Measurements from ENCODE around the gene DLG2.

The DLG2 gene

DNA sequence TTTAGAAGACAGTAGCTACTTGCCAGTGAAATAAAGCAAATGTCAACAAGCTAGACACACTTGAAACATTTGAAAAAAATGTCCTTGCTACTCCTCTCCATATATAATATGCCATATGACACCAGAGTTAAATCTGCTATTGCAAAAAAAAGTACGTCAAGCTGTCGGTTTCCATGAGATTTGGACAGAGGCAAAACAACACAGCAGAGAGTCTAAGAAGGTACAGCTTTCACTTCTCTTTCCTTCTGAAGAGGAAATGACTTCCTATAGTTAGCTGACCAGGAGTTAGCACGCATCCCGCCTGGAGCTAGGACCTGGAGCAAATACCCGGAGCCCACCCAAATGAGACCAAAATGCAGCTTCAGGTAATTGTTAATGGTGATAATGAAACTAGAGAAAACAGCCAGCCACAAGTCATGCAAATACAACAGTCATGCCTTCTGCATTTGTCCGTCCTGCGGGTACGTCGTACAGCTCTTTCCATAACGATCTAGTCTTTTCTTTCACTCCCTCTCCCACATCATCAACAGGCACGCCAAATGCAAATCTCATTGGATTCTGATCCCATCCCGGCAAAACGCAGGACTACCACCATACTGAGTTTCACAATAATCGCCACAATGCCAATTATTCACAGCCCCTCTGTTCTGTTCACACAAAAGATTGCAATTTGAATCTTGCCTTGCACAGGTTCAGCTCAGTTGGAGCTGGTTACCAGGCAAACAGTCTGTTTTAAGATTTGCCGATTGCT lies 1945.9 kb downstream of the DLG2 start:
- no peaks in the 10 kb centered on the region for H3K9me3 ChIP-seq (replicated peaks; ENCODE audit: low read length)
- H3K27me3 ChIP-seq (ENCODE audit: control insufficient read depth, insufficient read depth, low read length): peaks cover 34% of the 10 kb centered on the region
- H3K9ac ChIP-seq (ENCODE audit: low read depth, low read length): no peak overlapping the region
- H3K4me1 ChIP-seq (ENCODE audit: control insufficient read depth, insufficient read depth, low read length): peaks cover 6% of the 10 kb centered on the region
- peak overlapping the region; percentile 55 for H3K4me3 ChIP-seq (ENCODE audit: low read length)
- H3K36me3 ChIP-seq (ENCODE audit: insufficient read depth, low read length): no peaks in the 10 kb centered on the region
- peak overlapping the region; percentile 73 for H3K4me2 ChIP-seq (ENCODE audit: low read length)

DNA sequence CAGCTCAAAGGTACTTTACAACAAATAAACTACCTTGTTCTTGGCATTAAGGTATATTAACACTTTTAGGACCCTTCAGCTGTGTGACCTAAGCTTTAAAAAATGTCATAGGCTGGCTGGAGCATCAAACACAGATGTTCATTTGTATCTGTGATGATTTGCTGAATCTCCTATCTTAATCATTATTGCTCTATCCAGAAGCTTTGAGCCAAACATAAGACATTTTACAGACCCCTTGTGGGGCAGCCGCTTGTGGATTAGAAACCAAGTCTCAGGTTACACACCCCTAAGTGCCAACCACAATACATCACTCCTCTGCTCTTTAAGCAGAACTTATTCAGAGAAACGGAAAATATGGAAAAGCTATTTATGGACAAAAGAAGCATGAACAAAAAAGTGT lies 1946.8 kb downstream of the DLG2 start:
- Histone ChIP-seq H3K27me3 (ENCODE audit: control insufficient read depth, insufficient read depth, low read length) (peaks cover 34% of the 10 kb centered on the region), H3K4me2 (ENCODE audit: low read length) (no peak overlapping the region), H3K36me3 (ENCODE audit: insufficient read depth, low read length) (no peaks in the 10 kb centered on the region), H3K4me1 (ENCODE audit: control insufficient read depth, insufficient read depth, low read length) (peaks cover 6% of the 10 kb centered on the region), H3K9me3 (replicated peaks; ENCODE audit: low read length) (no peaks in the 10 kb centered on the region), H3K9ac (ENCODE audit: low read depth, low read length) (no peak overlapping the region), H3K4me3 (ENCODE audit: low read length) (no peak overlapping the region)

DNA sequence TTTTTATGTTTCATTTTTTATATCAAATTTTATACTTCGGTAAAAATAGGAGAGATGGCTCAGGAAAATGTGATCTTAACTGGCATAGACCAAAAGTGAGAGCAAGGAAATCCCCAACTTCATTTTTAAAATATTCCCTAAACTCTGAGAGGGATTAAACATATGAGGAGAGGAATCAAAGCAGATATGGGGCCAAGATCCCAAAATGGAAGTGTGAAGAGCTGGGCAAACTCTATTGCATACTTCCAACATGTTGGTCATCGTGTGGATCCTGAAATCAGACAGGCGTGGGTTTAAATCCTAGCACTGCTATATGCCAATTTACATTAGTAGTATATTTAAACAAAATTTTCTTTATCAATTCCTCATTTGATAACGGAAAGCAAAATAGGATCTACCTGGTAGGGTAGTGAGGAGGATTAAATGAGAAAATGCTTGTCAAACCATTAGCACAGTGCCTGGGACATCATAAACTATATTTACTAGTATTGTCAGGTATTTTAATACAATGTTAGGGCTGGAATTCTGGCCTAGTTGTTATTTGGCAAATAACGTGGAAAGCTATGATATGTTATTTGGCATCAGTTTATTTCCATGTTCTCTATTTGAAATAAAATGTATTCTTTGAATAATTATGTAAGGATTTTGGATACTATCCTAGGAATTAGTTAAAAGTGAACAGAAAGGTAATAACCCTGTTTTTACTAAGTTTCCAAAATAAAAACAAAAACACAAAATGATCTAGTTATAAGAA lies 1948.1 kb downstream of the DLG2 start:
- Histone ChIP-seq H3K4me1 (ENCODE audit: control insufficient read depth, insufficient read depth, low read length) (peaks cover 6% of the 10 kb centered on the region), H3K9ac (ENCODE audit: low read depth, low read length) (no peak overlapping the region), H3K27me3 (ENCODE audit: control insufficient read depth, insufficient read depth, low read length) (peaks cover 33% of the 10 kb centered on the region), H3K9me3 (replicated peaks; ENCODE audit: low read length) (no peaks in the 10 kb centered on the region), H3K4me2 (ENCODE audit: low read length) (no peak overlapping the region), H3K36me3 (ENCODE audit: insufficient read depth, low read length) (no peaks in the 10 kb centered on the region), H3K4me3 (ENCODE audit: low read length) (no peak overlapping the region)

DNA sequence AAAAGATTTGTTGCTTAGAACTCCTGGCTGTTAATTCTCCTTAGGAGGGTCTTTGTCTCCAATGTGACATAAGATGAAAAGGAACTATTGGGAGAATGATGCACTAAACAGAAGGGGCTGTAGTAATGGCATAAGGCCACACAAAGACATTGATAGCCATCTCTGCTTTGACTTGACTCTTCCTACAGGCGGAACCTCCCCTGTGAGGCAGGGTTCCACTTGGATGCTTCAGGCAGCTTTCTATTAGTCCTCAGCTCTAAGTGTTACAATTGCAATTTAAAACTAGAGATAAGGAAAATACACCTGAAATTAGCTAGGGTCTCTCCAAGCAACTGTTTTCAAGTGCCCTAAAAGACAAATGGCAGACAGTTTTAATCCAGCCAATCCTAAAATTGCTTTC lies 1949.4 kb downstream of the DLG2 start:
- H3K4me3 ChIP-seq (ENCODE audit: low read length): no peak overlapping the region
- no peak overlapping the region for H3K9ac ChIP-seq (ENCODE audit: low read depth, low read length)
- H3K4me1 ChIP-seq (ENCODE audit: control insufficient read depth, insufficient read depth, low read length): peaks cover 6% of the 10 kb centered on the region
- no peaks in the 10 kb centered on the region for H3K9me3 ChIP-seq (replicated peaks; ENCODE audit: low read length)
- no peak overlapping the region for H3K4me2 ChIP-seq (ENCODE audit: low read length)
- H3K36me3 ChIP-seq (ENCODE audit: insufficient read depth, low read length): no peaks in the 10 kb centered on the region
- H3K27me3 ChIP-seq (ENCODE audit: control insufficient read depth, insufficient read depth, low read length): peaks cover 26% of the 10 kb centered on the region

DNA sequence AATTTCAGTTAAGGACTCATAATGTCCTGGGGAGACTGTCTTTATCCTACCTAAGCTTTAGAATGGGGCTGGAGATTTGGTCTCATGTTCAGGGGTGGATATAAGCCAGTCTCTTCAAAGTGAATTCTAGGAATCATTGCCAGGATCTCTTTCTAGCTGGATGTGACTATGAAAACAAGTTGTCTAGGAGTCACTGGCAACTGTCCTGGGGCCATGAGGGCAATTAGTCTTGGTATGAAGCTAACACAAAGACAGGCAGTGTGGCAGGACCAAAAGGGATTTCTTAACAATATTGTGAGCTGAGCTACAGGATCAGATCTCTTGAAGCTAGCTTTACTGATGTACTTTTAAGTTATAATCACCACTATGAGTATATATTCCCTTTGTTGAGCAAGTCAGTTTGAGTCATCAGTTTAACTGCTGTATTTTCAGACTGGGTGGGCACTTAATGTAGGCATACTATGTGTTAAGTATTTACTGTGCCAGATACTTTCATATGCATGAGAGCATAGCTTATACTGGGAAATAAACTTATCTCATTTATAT lies 1951.0 kb downstream of the DLG2 start:
- H3K36me3 ChIP-seq (ENCODE audit: insufficient read depth, low read length): no peaks in the 10 kb centered on the region
- H3K4me3 ChIP-seq (ENCODE audit: low read length): no peak overlapping the region
- no peaks in the 10 kb centered on the region for H3K9me3 ChIP-seq (replicated peaks; ENCODE audit: low read length)
- peaks cover 10% of the 10 kb centered on the region for H3K27me3 ChIP-seq (ENCODE audit: control insufficient read depth, insufficient read depth, low read length)
- H3K9ac ChIP-seq (ENCODE audit: low read depth, low read length): no peak overlapping the region
- peaks cover under 1% of the 10 kb centered on the region for H3K4me1 ChIP-seq (ENCODE audit: control insufficient read depth, insufficient read depth, low read length)
- no peak overlapping the region for H3K4me2 ChIP-seq (ENCODE audit: low read length)

DNA sequence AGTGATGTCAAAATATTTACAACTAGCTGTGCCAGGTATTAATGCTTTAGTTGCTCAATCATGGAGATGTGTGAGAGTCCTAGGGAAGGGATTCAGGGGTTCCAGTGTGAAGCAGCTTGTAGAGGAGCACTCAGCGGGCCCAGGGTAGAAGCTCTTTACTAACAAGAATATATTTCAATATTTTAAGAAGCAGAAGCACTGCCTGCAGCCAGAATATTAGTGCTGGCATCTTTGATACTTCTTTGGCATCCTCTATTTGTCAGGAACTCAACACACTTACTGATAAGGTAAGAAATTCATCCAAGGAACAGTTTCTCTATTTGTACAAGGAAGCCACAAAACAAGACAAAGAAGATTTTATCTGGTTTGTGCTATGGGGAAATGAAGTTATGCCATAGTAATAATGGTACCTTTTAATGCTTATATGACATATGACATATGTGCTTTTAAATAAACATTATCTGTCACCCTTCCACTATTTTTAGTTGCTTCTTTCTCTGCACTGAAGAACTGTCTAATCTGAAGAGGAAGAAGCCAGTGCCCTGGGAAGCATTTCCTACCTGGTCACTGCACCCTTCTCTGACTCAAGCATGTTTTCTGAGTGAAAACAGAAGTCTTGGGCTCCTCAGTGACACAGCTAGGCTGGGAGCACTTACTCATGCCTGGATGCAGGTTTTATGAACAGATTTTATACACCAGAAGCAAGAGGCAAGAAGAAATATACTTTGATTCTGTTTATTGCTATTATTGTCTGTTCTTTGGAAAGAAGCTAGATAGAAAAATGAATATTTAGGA lies 1952.8 kb downstream of the DLG2 start:
- no peak overlapping the region for H3K4me2 ChIP-seq (ENCODE audit: low read length)
- H3K36me3 ChIP-seq (ENCODE audit: insufficient read depth, low read length): no peaks in the 10 kb centered on the region
- H3K9me3 ChIP-seq (replicated peaks; ENCODE audit: low read length): no peaks in the 10 kb centered on the region
- H3K4me3 ChIP-seq (ENCODE audit: low read length): no peak overlapping the region
- H3K4me1 ChIP-seq (ENCODE audit: control insufficient read depth, insufficient read depth, low read length): no peaks in the 10 kb centered on the region
- no peak overlapping the region for H3K9ac ChIP-seq (ENCODE audit: low read depth, low read length)
- H3K27me3 ChIP-seq (ENCODE audit: control insufficient read depth, insufficient read depth, low read length): no peaks in the 10 kb centered on the region

DNA sequence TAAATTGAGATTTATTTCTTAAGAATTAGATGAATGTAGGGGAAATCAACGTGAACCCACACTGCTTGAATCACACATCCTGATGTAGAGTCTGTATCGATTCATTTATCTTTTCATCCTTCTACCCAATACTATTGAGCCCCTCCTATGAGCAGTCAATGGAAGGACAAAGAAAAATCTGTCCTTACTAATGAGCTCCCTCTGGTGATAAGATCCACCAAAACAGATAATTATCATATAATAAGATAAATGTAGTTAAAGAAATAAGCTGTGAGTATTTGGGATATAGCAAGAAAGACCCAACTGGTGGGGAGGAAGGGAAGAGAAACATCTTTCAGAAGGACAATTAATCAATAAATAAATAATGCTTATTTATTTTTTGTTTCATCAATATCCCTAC lies 1955.9 kb downstream of the DLG2 start:
- Histone ChIP-seq H3K9ac (ENCODE audit: low read depth, low read length) (no peak overlapping the region), H3K4me3 (ENCODE audit: low read length) (no peak overlapping the region), H3K9me3 (replicated peaks; ENCODE audit: low read length) (no peaks in the 10 kb centered on the region), H3K4me2 (ENCODE audit: low read length) (no peak overlapping the region), H3K4me1 (ENCODE audit: control insufficient read depth, insufficient read depth, low read length) (no peaks in the 10 kb centered on the region), H3K27me3 (ENCODE audit: control insufficient read depth, insufficient read depth, low read length) (no peaks in the 10 kb centered on the region), H3K36me3 (ENCODE audit: insufficient read depth, low read length) (no peaks in the 10 kb centered on the region)

DNA sequence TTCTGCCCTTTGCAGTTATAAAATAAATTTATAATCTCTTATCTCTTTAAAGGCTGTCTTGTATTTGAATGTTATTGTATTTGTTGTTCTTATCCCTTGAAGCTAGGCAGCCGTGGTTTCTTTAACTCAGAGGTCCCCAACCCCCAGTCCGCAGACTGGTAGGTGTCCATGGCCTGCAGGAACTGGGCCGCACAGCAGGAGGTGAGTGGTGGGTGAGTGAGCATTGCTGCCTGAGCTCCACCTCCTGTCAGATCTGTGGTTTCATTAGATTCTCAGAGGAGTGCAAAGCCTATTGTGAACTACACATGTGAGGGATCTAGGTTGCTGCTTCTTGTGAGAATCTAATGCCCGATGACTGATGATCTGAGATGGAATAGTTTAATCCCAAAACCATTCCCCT lies 1961.0 kb downstream of the DLG2 start:
- H3K9ac ChIP-seq (ENCODE audit: low read depth, low read length): no peak overlapping the region
- H3K4me3 ChIP-seq (ENCODE audit: low read length): no peak overlapping the region
- H3K27me3 ChIP-seq (ENCODE audit: control insufficient read depth, insufficient read depth, low read length): no peaks in the 10 kb centered on the region
- H3K9me3 ChIP-seq (replicated peaks; ENCODE audit: low read length): no peaks in the 10 kb centered on the region
- no peaks in the 10 kb centered on the region for H3K4me1 ChIP-seq (ENCODE audit: control insufficient read depth, insufficient read depth, low read length)
- H3K4me2 ChIP-seq (ENCODE audit: low read length): no peak overlapping the region
- no peaks in the 10 kb centered on the region for H3K36me3 ChIP-seq (ENCODE audit: insufficient read depth, low read length)

DNA sequence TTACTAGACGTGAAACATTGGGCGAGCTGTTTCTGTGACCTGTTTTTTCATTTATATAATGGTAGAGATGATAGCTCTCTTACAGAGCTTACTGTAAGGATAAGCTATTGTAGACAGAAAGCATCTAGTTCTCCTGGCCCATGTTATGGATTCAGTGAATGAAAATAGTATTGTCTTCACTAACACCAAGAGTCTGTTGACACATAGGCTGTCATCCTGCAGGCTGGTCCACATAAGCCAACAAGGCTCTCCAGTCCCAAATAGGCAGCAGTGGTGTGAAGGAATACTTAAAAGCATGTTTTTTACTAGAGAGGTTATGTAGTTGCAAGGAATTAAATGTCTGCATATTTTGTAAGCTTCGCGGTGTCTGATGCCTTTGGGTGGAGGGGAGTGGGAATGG lies 1963.2 kb downstream of the DLG2 start:
- Histone ChIP-seq H3K4me1 (ENCODE audit: control insufficient read depth, insufficient read depth, low read length) (no peaks in the 10 kb centered on the region), H3K36me3 (ENCODE audit: insufficient read depth, low read length) (no peaks in the 10 kb centered on the region), H3K27me3 (ENCODE audit: control insufficient read depth, insufficient read depth, low read length) (no peaks in the 10 kb centered on the region), H3K4me3 (ENCODE audit: low read length) (no peak overlapping the region), H3K4me2 (ENCODE audit: low read length) (no peak overlapping the region), H3K9me3 (replicated peaks; ENCODE audit: low read length) (no peaks in the 10 kb centered on the region), H3K9ac (ENCODE audit: low read depth, low read length) (no peak overlapping the region)

DNA sequence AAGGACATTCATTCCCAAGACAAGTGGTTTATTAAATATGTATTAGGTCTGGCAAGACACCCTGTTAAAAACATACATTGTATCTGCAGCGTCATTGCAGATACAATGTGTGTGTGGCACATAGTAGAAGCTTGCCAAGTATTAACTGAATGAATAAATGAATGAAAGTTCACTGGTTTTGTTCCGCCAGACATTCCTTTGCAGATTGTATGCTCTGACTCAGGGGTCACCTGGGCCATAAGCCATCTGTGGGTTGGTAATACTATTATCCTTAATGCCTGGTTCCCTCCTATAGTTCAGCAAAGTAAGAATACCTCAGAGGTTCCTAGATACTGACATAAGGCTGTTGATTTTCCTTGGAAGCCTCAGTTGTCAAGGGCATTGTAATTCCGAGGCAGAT lies 1963.7 kb downstream of the DLG2 start:
- no peaks in the 10 kb centered on the region for H3K9me3 ChIP-seq (replicated peaks; ENCODE audit: low read length)
- no peak overlapping the region for H3K9ac ChIP-seq (ENCODE audit: low read depth, low read length)
- no peak overlapping the region for H3K4me3 ChIP-seq (ENCODE audit: low read length)
- no peak overlapping the region for H3K4me2 ChIP-seq (ENCODE audit: low read length)
- H3K36me3 ChIP-seq (ENCODE audit: insufficient read depth, low read length): no peaks in the 10 kb centered on the region
- H3K27me3 ChIP-seq (ENCODE audit: control insufficient read depth, insufficient read depth, low read length): no peaks in the 10 kb centered on the region
- H3K4me1 ChIP-seq (ENCODE audit: control insufficient read depth, insufficient read depth, low read length): no peaks in the 10 kb centered on the region

DNA sequence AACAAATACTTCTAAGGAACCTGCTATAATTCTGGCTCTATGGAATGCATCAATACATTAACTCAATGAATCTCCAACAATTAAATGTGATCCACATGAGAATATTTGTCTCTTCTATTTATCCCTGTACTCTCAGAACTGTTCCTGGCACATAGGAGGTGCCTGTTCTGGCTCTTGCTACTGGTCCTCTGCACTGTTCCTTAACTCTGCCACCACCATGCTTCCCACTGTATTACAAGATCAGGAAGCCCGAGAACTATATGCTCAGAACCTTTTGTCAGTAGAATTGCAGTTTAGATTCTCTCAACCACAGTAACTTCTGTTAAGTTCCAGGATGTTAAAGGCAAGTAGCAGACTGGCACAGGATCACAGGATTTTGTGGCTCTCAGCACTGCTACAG lies 1964.7 kb downstream of the DLG2 start:
- Histone ChIP-seq H3K9me3 (replicated peaks; ENCODE audit: low read length) (no peaks in the 10 kb centered on the region), H3K4me2 (ENCODE audit: low read length) (no peak overlapping the region), H3K4me1 (ENCODE audit: control insufficient read depth, insufficient read depth, low read length) (no peaks in the 10 kb centered on the region), H3K27me3 (ENCODE audit: control insufficient read depth, insufficient read depth, low read length) (no peaks in the 10 kb centered on the region), H3K9ac (ENCODE audit: low read depth, low read length) (no peak overlapping the region), H3K4me3 (ENCODE audit: low read length) (no peak overlapping the region), H3K36me3 (ENCODE audit: insufficient read depth, low read length) (no peaks in the 10 kb centered on the region)

Data from skeletal muscle satellite cell (primary cell).